HFFc6 (cell line): Measurements from ENCODE around the gene HSPBAP1. TPM values are rescaled to one million over a fixed set of nuclear protein-coding genes. Genes with fewer than 3 reads are reported as not detected.

Source experiments
- DNase-seq: peaks from one replicate; pipeline ENCODE4 v3.0.0-alpha.2; 2018
- H3K27ac Mint-ChIP-seq: 2 replicates; pipeline ENCODE4 v1.8.0; 2020; ENCODE audit warnings: mild to moderate bottlenecking, mixed read lengths
- H3K27me3 Mint-ChIP-seq: 2 replicates; pipeline ENCODE4 v1.8.0; 2021; ENCODE audit warnings: mild to moderate bottlenecking, moderate library complexity, mixed read lengths; ENCODE audit not compliant: insufficient read depth
- H3K36me3 Mint-ChIP-seq: 2 replicates; pipeline ENCODE4 v1.8.0; 2021; ENCODE audit warnings: low read depth, mixed read lengths
- H3K4me1 Mint-ChIP-seq: 2 replicates; pipeline ENCODE4 v1.8.0; 2020; ENCODE audit warnings: low read depth, mixed read lengths
- H3K4me3 Mint-ChIP-seq: 2 replicates; pipeline ENCODE4 v1.8.0; 2020; ENCODE audit warnings: mild to moderate bottlenecking, moderate library complexity, mixed read lengths
- H3K9me3 Mint-ChIP-seq: 2 replicates; pipeline ENCODE4 v1.8.0; 2020; ENCODE audit warnings: mild to moderate bottlenecking, mixed read lengths
- CTCF ChIP-seq: fragments of 200-600 bp; sonication (generic); IDR thresholded peaks from 2 replicates; pipeline ENCODE4 v1.5.0; 2021; ENCODE audit warnings: antibody characterized with exemption, mild to moderate bottlenecking
- total RNA-seq, 6 experiments: library from RNA; stranded (reverse); fragmentation: NEBNext Ultra II Directional; extraction: Animal tissue kit (Norgen Biotek cat#: 25700); gene quantifications; 2 replicates in 1 of 6; 3 replicates in 5 of 6; pipeline ENCODE4 v1.2.3, GENCODE V29; 2021

The HSPBAP1 gene
- total RNA-seq, 6 experiments from 2014 or later: 1.5 to 3.2 (median 2.6) TPM

GRCh38 chr3:122691195-122691594 is 102.4 kb downstream of the HSPBAP1 start:
- Mint-ChIP-seq H3K27ac (no peak overlapping the region), H3K9me3 (no peaks in the 10 kb centered on the region), H3K27me3 (peaks cover 2% of the 10 kb centered on the region; the same call in 1 of the 2 replicates), H3K36me3 (peaks cover 8% of the 10 kb centered on the region; the same call in 1 of the 2 replicates), H3K4me3 (no peak overlapping the region), H3K4me1 (peaks cover 8% of the 10 kb centered on the region)
- no peak for TF ChIP-seq CTCF
- peak; percentile 58 for DNase-seq

- Mint-ChIP-seq H3K4me1 (peaks cover 8% of the 10 kb centered on the region), H3K9me3 (no peaks in the 10 kb centered on the region), H3K27ac (no peak overlapping the region), H3K36me3 (peaks cover 5% of the 10 kb centered on the region; the same call in 1 of the 2 replicates), H3K27me3 (peaks cover 2% of the 10 kb centered on the region; the same call in 1 of the 2 replicates), H3K4me3 (no peak overlapping the region)
- no peak for TF ChIP-seq CTCF
- no peak for DNase-seq
These were observed 103.5 kb downstream of the HSPBAP1 start for GRCh38 chr3:122690096-122690495.

Other genes starting within 250 kb of the HSPBAP1 start
- 10 to 100 TPM in 3 of 6 experiments, 1 to 10 TPM in 3; 5.2 to 11.0 (median 9.7) TPM for gene PARP9, start 229.5 kb downstream of the HSPBAP1 start, total RNA-seq
- 10 to 100 TPM in 5 of 6 experiments, 1 to 10 TPM in 1; 6.2 to 16.7 (median 15.6) TPM for gene DTX3L, start 229.5 kb downstream of the HSPBAP1 start, total RNA-seq
- not detected for gene PARP15, start 216.2 kb downstream of the HSPBAP1 start, total RNA-seq
- gene PARP14, start 113.0 kb downstream of the HSPBAP1 start, total RNA-seq: 10 to 100 TPM in 4 of 6 experiments, 1 to 10 TPM in 2; 5.3 to 16.1 (median 12.8) TPM
- gene SLC49A4, start 1.2 kb upstream of the HSPBAP1 start, total RNA-seq: 10 to 100 TPM; 10.2 to 10.8 (median 10.7) TPM
- gene SEMA5B, start 233.9 kb upstream of the HSPBAP1 start, total RNA-seq: not detected